Measurements from ENCODE around the gene MRAS. TPM values are rescaled to one million over a fixed set of nuclear protein-coding genes. Genes with fewer than 3 reads are reported as not detected.

Gene MRAS
- total and polyA plus RNA-seq, 2 of the 8 experiments (the other 6 are each of a cell fraction or from before 2014, with no cell fraction given): 10.6 to 16.2 TPM

DNA sequence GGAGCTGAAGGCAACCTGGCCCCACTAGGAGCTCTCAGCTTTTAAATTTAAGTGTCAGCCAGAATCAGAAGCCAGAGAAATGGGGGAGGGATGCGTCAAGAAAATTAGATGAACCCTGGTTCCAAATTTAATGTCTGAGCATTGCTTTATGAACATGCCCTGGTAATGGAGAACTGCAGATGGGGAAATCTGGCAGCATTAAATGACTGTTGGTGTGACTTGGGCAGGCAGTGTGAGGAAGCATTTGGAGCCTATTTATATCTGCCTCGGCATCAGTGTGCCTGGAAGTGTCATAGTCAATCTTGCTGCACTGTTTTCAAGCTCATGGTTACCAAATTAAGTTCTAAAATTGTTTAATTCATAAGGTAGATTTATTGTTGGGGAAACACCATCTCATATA is 47.7 kb upstream of the MRAS start:
- Histone ChIP-seq H2AFZ (ENCODE audit: low read length) (no peak overlapping the region), H3K4me2 (ENCODE audit: insufficient read depth in 1 of 2, low read depth in 2 of 2, low read length in 2 of 2) (no peak overlapping the region), H4K91ac (replicated peaks; ENCODE audit: insufficient read length, low read length) (no peak overlapping the region), H2BK5ac (ENCODE audit: low read depth, low read length) (no peak overlapping the region), H4K20me1 (replicated peaks in 1 of 2; ENCODE audit: control insufficient read depth in 1 of 2, insufficient read depth in 2 of 2, low read length in 2 of 2) (peaks cover 0 to 3% of the 10 kb centered on the region in 2 experiments), H2BK12ac (ENCODE audit: low read depth, low read length) (no peak overlapping the region), H3K36me3 (ENCODE audit: control insufficient read depth in 2 of 4, insufficient read depth in 4 of 4, low read length in 3 of 4) (peaks cover 0 to 9% (median 6%) of the 10 kb centered on the region in 4 experiments; a peak in 5 of 8 replicates), H3K27ac (ENCODE audit: low read depth, low read length) (no peak overlapping the region), H3K4me3 (ENCODE audit: extremely low read depth in 1 of 4, insufficient read depth in 2 of 4, low read depth in 3 of 4, low read length in 4 of 4) (no peak overlapping the region), H3K4ac (replicated peaks; ENCODE audit: insufficient read length, low read depth, low read length) (no peak overlapping the region), H3K23me2 (ENCODE audit: low read depth, low read length) (no peaks in the 10 kb centered on the region), H3K4me1 (replicated peaks in 1 of 4; ENCODE audit: control insufficient read depth in 3 of 4, insufficient read depth in 4 of 4, low read length in 3 of 4) (no peaks in the 10 kb centered on the region), H3K27me3 (replicated peaks in 1 of 4; ENCODE audit: control insufficient read depth in 3 of 4, extremely low read depth in 1 of 4, insufficient read depth in 3 of 4, low read length in 3 of 4) (no peaks in the 10 kb centered on the region), H3K79me1 (ENCODE audit: low read depth, low read length) (no peaks in the 10 kb centered on the region), H3K9me3 (ENCODE audit: insufficient read depth in 2 of 2, low read depth in 1 of 2, low read length in 1 of 2) (no peaks in the 10 kb centered on the region), H4K5ac (ENCODE audit: insufficient read length, low read depth, low read length) (no peak overlapping the region), H3K23ac (ENCODE audit: insufficient read length) (no peak overlapping the region), H3K9ac (replicated peaks in 1 of 4; ENCODE audit: extremely low read depth in 1 of 4, low read depth in 3 of 4, low read length in 3 of 4) (no peak overlapping the region), H4K8ac (ENCODE audit: extremely low read depth, insufficient read depth, low read length) (no peak overlapping the region), H3K56ac (replicated peaks; ENCODE audit: insufficient read length, low read depth, low read length) (no peak overlapping the region), H2BK15ac (ENCODE audit: low read length) (no peak overlapping the region), H2BK120ac (replicated peaks; ENCODE audit: low read depth, low read length) (no peak overlapping the region), H3K79me2 (ENCODE audit: control insufficient read depth in 1 of 2, insufficient read depth in 2 of 2, low read length in 2 of 2) (no peaks in the 10 kb centered on the region), H2BK20ac (ENCODE audit: low read length) (no peak overlapping the region), H3K14ac (ENCODE audit: insufficient read length) (no peak overlapping the region), H2AK5ac (ENCODE audit: low read depth, low read length) (no peak overlapping the region), H3K18ac (ENCODE audit: extremely low read depth, low read length) (no peak overlapping the region)
- DNase-seq (ENCODE audit: low read depth in 1 of 2, low spot score in 2 of 2) (no peak), FAIRE-seq (no peak)
- 87% methylated on average over 2 of the region's 2 CpGs; no CpG with 5 or more reads in 1 of the 2 experiments for WGBS, 2 experiments (ENCODE audit: extremely low coverage in 1 of 2, insufficient coverage in 1 of 2, insufficient read length in 1 of 2, insufficient replicate concordance in 2 of 2, low coverage in 1 of 2, low lambda C conversion rate in 2 of 2, missing lambda C conversion rate in 1 of 2)
- ChIA-PET POLR2A (ENCODE audit: partially characterized antibody) (no interaction called here), CTCF (ENCODE audit: partially characterized antibody) (interaction anchor here (1.0 kb wide), 1 partner anchor 118 kb away, joined by 3 read pairs; no protein-coding TSS in a partner anchor)
- no peak for TF ChIP-seq EGR1 (IDR thresholded peaks at IDR 0.05; ENCODE audit: borderline replicate concordance, low read depth, low read length)
- TF ChIP-seq SIRT6 (IDR thresholded peaks at IDR 0.05; ENCODE audit: low read length): no peak
- TF ChIP-seq, protein P1, sequence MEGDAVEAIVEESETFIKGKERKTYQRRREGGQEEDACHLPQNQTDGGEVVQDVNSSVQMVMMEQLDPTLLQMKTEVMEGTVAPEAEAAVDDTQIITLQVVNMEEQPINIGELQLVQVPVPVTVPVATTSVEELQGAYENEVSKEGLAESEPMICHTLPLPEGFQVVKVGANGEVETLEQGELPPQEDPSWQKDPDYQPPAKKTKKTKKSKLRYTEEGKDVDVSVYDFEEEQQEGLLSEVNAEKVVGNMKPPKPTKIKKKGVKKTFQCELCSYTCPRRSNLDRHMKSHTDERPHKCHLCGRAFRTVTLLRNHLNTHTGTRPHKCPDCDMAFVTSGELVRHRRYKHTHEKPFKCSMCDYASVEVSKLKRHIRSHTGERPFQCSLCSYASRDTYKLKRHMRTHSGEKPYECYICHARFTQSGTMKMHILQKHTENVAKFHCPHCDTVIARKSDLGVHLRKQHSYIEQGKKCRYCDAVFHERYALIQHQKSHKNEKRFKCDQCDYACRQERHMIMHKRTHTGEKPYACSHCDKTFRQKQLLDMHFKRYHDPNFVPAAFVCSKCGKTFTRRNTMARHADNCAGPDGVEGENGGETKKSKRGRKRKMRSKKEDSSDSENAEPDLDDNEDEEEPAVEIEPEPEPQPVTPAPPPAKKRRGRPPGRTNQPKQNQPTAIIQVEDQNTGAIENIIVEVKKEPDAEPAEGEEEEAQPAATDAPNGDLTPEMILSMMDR (IDR thresholded peaks at IDR 0.05; ENCODE audit: control extremely low read depth in 1 of 3, insufficient read depth in 1 of 3, low read depth in 1 of 3, low read length in 3 of 3): no peak
- no peak for TF ChIP-seq FOSL1 (IDR thresholded peaks at IDR 0.05; ENCODE audit: insufficient read depth, low read depth, low read length)
- TF ChIP-seq SIN3A (conservative IDR thresholded peaks at IDR 0.05 in 1 of 2, IDR thresholded peaks at IDR 0.05 in 1 of 2; ENCODE audit: low read depth in 1 of 2, low read length in 2 of 2): no peak
- no peak for TF ChIP-seq POLR2A (IDR thresholded peaks at IDR 0.05; ENCODE audit: control extremely low read depth in 1 of 2, low read depth in 2 of 2, low read length in 2 of 2)
- no peak for TF ChIP-seq JUND (IDR thresholded peaks at IDR 0.05; ENCODE audit: low read length)
- no peak for TF ChIP-seq BACH1 (IDR thresholded peaks at IDR 0.05; ENCODE audit: low read length)
- TF ChIP-seq, protein P2, sequence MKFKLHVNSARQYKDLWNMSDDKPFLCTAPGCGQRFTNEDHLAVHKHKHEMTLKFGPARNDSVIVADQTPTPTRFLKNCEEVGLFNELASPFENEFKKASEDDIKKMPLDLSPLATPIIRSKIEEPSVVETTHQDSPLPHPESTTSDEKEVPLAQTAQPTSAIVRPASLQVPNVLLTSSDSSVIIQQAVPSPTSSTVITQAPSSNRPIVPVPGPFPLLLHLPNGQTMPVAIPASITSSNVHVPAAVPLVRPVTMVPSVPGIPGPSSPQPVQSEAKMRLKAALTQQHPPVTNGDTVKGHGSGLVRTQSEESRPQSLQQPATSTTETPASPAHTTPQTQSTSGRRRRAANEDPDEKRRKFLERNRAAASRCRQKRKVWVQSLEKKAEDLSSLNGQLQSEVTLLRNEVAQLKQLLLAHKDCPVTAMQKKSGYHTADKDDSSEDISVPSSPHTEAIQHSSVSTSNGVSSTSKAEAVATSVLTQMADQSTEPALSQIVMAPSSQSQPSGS (IDR thresholded peaks at IDR 0.05; ENCODE audit: low read length): no peak
- TF ChIP-seq BRCA1 (IDR thresholded peaks at IDR 0.05; ENCODE audit: low read depth, low read length): no peak
